HepG2 (cell line): ENCODE results near the gene CXCL8. TPM values are rescaled to one million over a fixed set of nuclear protein-coding genes. Genes with fewer than 3 reads are reported as not detected.

ENCODE experiments used
- ATAC-seq: fragments of 200-7000 bp; cut with Tn5 transposase; 3 replicates; pipeline ENCODE4 v1.9.1; 2020; ENCODE audit warnings: mild to moderate bottlenecking, moderate library complexity
- BruUV-seq: library from RNA; stranded (reverse); fragments of 400-500 nt; replicated peaks from 2 replicates; lab custom pipeline; 2021; lab: Mats Ljungman, UMichigan
- CTCF ChIA-PET: fragments of 300-600 bp; formaldehyde crosslinking; extraction: SDS; loops from one replicate; lab custom pipeline; 2021; ENCODE audit warnings: low total read pairs, inconsistent platforms, low intra/inter-chr PET ratio; lab: Yijun Ruan, JAX
- POLR2A ChIA-PET: fragments of 350-600 bp; sonication (Branson Sonifier 250); formaldehyde crosslinking; loops from one replicate; lab custom pipeline; 2020; ENCODE audit warnings: antibody characterized with exemption, inconsistent platforms; lab: Yijun Ruan, JAX
- DNase-seq: peaks from one replicate; pipeline ENCODE4 v3.0.0-alpha.2; 2015; ENCODE audit warnings: low spot score
- FAIRE-seq: peaks from 3 replicates; lab custom pipeline; 2011; peaks lifted over from hg19 to GRCh38; lab: Jason Lieb, UNC
- H2AFZ ChIP-seq: one replicate; pipeline ENCODE4 v1.6.1; 2011; ENCODE audit warnings: low read length, inconsistent platforms
- H3K27ac ChIP-seq: fragments of 300-600 bp; 3 replicates; pipeline ENCODE4 v1.8.0; 2011; ENCODE audit warnings: mixed run types, mild to moderate bottlenecking, mixed read lengths, low read length, inconsistent platforms; ENCODE audit not compliant: insufficient read depth; ENCODE audit errors: extremely low read length
- H3K27me3 ChIP-seq, 2 experiments: fragments of 200-600 bp in 1 of 2; 2 replicates in 1 of 2; 3 replicates in 1 of 2; pipeline versions ENCODE4 v1.6.0 to v1.8.0; 2011; ENCODE audit warnings: low read length in 2 of 2, mild to moderate bottlenecking in 2 of 2, moderate library complexity in 2 of 2, inconsistent platforms in 1 of 2; ENCODE audit not compliant: insufficient read depth in 2 of 2, control insufficient read depth in 1 of 2
- H3K36me3 ChIP-seq, 2 experiments: fragments of 200-600 bp in 1 of 2; replicated peaks in 1 of 2; 2 replicates in 1 of 2; 3 replicates in 1 of 2; pipeline versions ENCODE4 v1.5.1 to v1.8.0; 2011; ENCODE audit warnings: low read length in 2 of 2, inconsistent platforms in 1 of 2; ENCODE audit not compliant: insufficient read depth in 2 of 2, control insufficient read depth in 1 of 2
- H3K4me1 ChIP-seq: 2 replicates; pipeline ENCODE4 v1.5.1; 2012; ENCODE audit warnings: low read length, inconsistent platforms; ENCODE audit not compliant: insufficient read depth
- H3K4me2 ChIP-seq: 2 replicates; pipeline ENCODE4 v1.6.0; 2011; ENCODE audit warnings: low read depth, low read length, inconsistent platforms
- H3K4me3 ChIP-seq, 3 experiments: fragments of 200-600 bp in 1 of 3; sonication (generic), shearing (Covaris generic) in 1 of 3; replicated peaks in 1 of 3; 2 replicates each; pipeline ENCODE4 v1.5.1; 2011 to 2016; ENCODE audit warnings: low read length in 3 of 3, inconsistent platforms in 2 of 3, low read depth in 2 of 3, mild to moderate bottlenecking in 2 of 3, control low read depth in 1 of 3, mixed read lengths in 1 of 3; ENCODE audit not compliant: insufficient read depth in 1 of 3
- H3K79me2 ChIP-seq: one replicate; pipeline ENCODE4 v1.6.1; 2011; ENCODE audit warnings: low read length, inconsistent platforms; ENCODE audit not compliant: insufficient read depth
- H3K9ac ChIP-seq: 2 replicates; pipeline ENCODE4 v1.6.0; 2011; ENCODE audit warnings: mild to moderate bottlenecking, low read depth, low read length, inconsistent platforms; ENCODE audit not compliant: insufficient read depth
- H3K9me3 ChIP-seq: 2 replicates; pipeline ENCODE4 v1.5.1; 2012; ENCODE audit warnings: mild to moderate bottlenecking, low read length
- H4K20me1 ChIP-seq: 2 replicates; pipeline ENCODE4 v1.6.0; 2011; ENCODE audit warnings: inconsistent platforms, mild to moderate bottlenecking, low read length, moderate library complexity; ENCODE audit not compliant: insufficient read depth
- IRF2 ChIP-seq: IDR thresholded peaks from 2 replicates; pipeline ENCODE4 v1.6.1; 2018; ENCODE audit warnings: missing genetic modification reagents, missing compliant biosample characterization
- KAT7 ChIP-seq: IDR thresholded peaks from 2 replicates; pipeline ENCODE4 v1.6.1; 2018; ENCODE audit warnings: borderline replicate concordance, missing compliant biosample characterization
- KAT8 ChIP-seq: IDR thresholded peaks from 2 replicates; pipeline ENCODE4 v1.6.1; 2016; ENCODE audit warnings: missing genetic modification reagents, missing compliant biosample characterization
- NR3C1 ChIP-seq: sonication (generic); formaldehyde crosslinking; IDR thresholded peaks from 2 replicates; pipeline ENCODE4 v1.4.0; 2020; ENCODE audit warnings: missing genetic modification reagents
- RFX3 ChIP-seq: IDR thresholded peaks from 2 replicates; pipeline ENCODE4 v1.6.1; 2016; ENCODE audit warnings: missing biosample characterization, missing genetic modification reagents
- SIN3A ChIP-seq: IDR thresholded peaks from 2 replicates; pipeline ENCODE4 v1.6.1; 2011; ENCODE audit warnings: low read depth, mild to moderate bottlenecking, control low read depth, low read length, borderline replicate concordance
- TCF7 ChIP-seq: sonication (generic); IDR thresholded peaks from 2 replicates; pipeline ENCODE4 v1.6.1; 2016; ENCODE audit warnings: antibody characterized with exemption, low read depth
- ZNF354B ChIP-seq: sonication (generic); formaldehyde crosslinking; IDR thresholded peaks from 2 replicates; pipeline ENCODE4 v1.8.0; 2022; ENCODE audit warnings: mild to moderate bottlenecking, missing genetic modification reagents
- ZNF451 ChIP-seq: sonication (generic); formaldehyde crosslinking; IDR thresholded peaks from 2 replicates; pipeline ENCODE4 v1.5.0; 2020; ENCODE audit warnings: mild to moderate bottlenecking, missing genetic modification reagents
- ZNF609 ChIP-seq: sonication (generic); formaldehyde crosslinking; IDR thresholded peaks from 2 replicates; pipeline ENCODE4 v1.4.0; 2020; ENCODE audit warnings: mild to moderate bottlenecking, missing genetic modification reagents, borderline replicate concordance
- ZNF674 ChIP-seq: sonication (generic); formaldehyde crosslinking; IDR thresholded peaks from 2 replicates; pipeline ENCODE4 v1.5.0; 2020; ENCODE audit warnings: low read depth, mild to moderate bottlenecking, missing genetic modification reagents
- ZNF776 ChIP-seq: sonication (generic); formaldehyde crosslinking; IDR thresholded peaks from 2 replicates; pipeline ENCODE4 v1.4.0; 2020; ENCODE audit warnings: mild to moderate bottlenecking, missing genetic modification reagents
- ZNF777 ChIP-seq: sonication (generic); formaldehyde crosslinking; IDR thresholded peaks from 2 replicates; pipeline ENCODE4 v1.4.0; 2020; ENCODE audit warnings: missing genetic modification reagents
- WGBS: methylation state at CpG from one replicate; pipeline ENCODE4 v1.1.6; 2017; ENCODE audit warnings: low lambda C conversion rate; 5-methylcytosine and 5-hydroxymethylcytosine counted together
- in situ Hi-C: cut with HindIII; loops from 2 replicates; pipeline ENCODE4 v1.10.0; 2017; ENCODE audit warnings: low pct_unique_long_range_greater_than_20kb; ENCODE audit not compliant: extremely low pct_ligation_motif_present
- intact Hi-C: fragments of 100-400 bp; cut with micrococcal nuclease; formaldehyde crosslinking; loops from one replicate; pipeline ENCODE4 v1.10.0; 2022; ENCODE audit not compliant: unreplicated experiment
- polyA plus RNA-seq, 8 experiments: library from polyadenylated mRNA; depleted of rRNA in 3 of 8; stranded (reverse) in 7 of 8; unstranded in 1 of 8; fragments of >200 nt; fragmentation: Illumina TruSeq in 4 of 8; extraction: Trizol in 4 of 8; gene quantifications; 2 replicates each; pipeline versions ENCODE4 v1.2.1 to v1.2.3, GENCODE V29; 2011 to 2016; ENCODE audit warnings: low read depth in 4 of 8, missing spikeins in 1 of 8, mixed read lengths in 1 of 8; ENCODE audit not compliant: insufficient read depth in 1 of 8
- total RNA-seq, 5 experiments: library from RNA; depleted of rRNA; stranded (reverse); fragments of >200 nt; fragmentation: Illumina TruSeq; extraction: Trizol; gene quantifications; 2 replicates each; pipeline ENCODE4 v1.2.3, GENCODE V29; 2016; ENCODE audit warnings: low read depth in 1 of 5
- TF ChIP-seq, protein P1 (sequence below): sonication (generic); formaldehyde crosslinking; IDR thresholded peaks from 2 replicates; pipeline ENCODE4 v1.4.0; 2020; ENCODE audit warnings: missing genetic modification reagents

Gene CXCL8
- total and polyA plus RNA-seq, 2 of the 13 experiments (the other 11 are each of a cell fraction or from before 2014, with no cell fraction given) = 1.8 to 7.8 TPM

GRCh38 chr4:73701116-73701515, 39.3 kb upstream of the CXCL8 start (continued):
- TF ChIP-seq ZNF609 (CRISPR knock-in tag) (no peak), SIN3A (no peak), KAT8 (CRISPR knock-in tag) (no peak), ZNF674 (CRISPR knock-in tag) (no peak)
- TF ChIP-seq, protein P1, sequence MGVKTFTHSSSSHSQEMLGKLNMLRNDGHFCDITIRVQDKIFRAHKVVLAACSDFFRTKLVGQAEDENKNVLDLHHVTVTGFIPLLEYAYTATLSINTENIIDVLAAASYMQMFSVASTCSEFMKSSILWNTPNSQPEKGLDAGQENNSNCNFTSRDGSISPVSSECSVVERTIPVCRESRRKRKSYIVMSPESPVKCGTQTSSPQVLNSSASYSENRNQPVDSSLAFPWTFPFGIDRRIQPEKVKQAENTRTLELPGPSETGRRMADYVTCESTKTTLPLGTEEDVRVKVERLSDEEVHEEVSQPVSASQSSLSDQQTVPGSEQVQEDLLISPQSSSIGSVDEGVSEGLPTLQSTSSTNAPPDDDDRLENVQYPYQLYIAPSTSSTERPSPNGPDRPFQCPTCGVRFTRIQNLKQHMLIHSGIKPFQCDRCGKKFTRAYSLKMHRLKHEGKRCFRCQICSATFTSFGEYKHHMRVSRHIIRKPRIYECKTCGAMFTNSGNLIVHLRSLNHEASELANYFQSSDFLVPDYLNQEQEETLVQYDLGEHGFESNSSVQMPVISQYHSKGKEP (CRISPR knock-in tag) = no peak

DNA sequence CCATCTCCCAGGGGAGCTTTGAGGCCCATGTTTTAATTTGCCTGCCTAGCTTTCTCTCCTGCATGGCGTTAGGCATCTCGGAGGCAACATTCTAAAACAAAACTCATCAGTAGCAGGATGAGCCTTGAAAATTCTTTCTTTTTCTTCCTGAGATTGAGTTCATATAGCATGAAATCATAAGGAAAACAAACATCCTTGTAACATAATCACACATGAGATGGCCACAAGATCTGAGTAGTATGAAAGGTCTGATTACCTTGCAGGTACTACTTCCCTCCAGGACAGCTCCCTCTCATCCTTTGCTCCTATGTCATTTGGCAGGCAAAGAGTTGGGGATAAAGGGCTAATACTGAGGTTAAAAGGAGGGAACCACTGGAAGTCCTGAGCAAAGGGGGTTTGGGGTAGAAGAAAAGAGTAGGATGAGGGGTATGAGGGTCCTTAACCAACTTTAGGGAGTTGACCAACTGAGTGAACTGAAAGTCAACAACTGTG, 37.5 kb upstream of the CXCL8 start:
- H3K4me2 ChIP-seq = no peak overlapping the region
- WGBS = 37% methylated on average over 2 of the region's 2 CpGs
- H3K4me1 ChIP-seq = no peaks in the 10 kb centered on the region
- intact Hi-C loops (no loop called here), in situ Hi-C loops (no loop called here)
- H3K4me3 ChIP-seq = no peak overlapping the region
- FAIRE-seq = no peak
- no peaks in the 10 kb centered on the region for H3K9me3 ChIP-seq
- no peak for ATAC-seq
- H3K36me3 ChIP-seq = no peaks in the 10 kb centered on the region
- ChIA-PET CTCF (no interaction called here), POLR2A (no interaction called here)
- H4K20me1 ChIP-seq = no peaks in the 10 kb centered on the region
- no peak overlapping the region for H3K9ac ChIP-seq
- no TSS peak for BruUV-seq
- DNase-seq = no peak
- no peaks in the 10 kb centered on the region for H3K79me2 ChIP-seq
- no peak overlapping the region for H2AFZ ChIP-seq
- H3K27ac ChIP-seq = no peak overlapping the region
- H3K27me3 ChIP-seq = peaks cover 0 to 4% of the 10 kb centered on the region in 2 experiments; a peak in 3 of 5 replicates
- TF ChIP-seq RFX3 (CRISPR knock-in tag) (no peak), ZNF777 (CRISPR knock-in tag) (no peak), NR3C1 (CRISPR knock-in tag) (no peak), ZNF776 (CRISPR knock-in tag) (no peak), ZNF354B (no peak), TCF7 (no peak), IRF2 (CRISPR knock-in tag) (no peak), ZNF451 (CRISPR knock-in tag) (no peak), KAT7 (CRISPR knock-in tag) (no peak)
